Measurements from ENCODE around the gene COG3. TPM values are rescaled to one million over a fixed set of nuclear protein-coding genes. Genes with fewer than 3 reads are reported as not detected.
A peak's percentile ranks its signal among the peaks of the same experiment; 100 is the strongest.

Gene COG3
- total and polyA plus RNA-seq, 2 of the 13 experiments (the other 11 are each of a cell fraction or from before 2014, with no cell fraction given) = 37.8 to 47.5 TPM

DNA sequence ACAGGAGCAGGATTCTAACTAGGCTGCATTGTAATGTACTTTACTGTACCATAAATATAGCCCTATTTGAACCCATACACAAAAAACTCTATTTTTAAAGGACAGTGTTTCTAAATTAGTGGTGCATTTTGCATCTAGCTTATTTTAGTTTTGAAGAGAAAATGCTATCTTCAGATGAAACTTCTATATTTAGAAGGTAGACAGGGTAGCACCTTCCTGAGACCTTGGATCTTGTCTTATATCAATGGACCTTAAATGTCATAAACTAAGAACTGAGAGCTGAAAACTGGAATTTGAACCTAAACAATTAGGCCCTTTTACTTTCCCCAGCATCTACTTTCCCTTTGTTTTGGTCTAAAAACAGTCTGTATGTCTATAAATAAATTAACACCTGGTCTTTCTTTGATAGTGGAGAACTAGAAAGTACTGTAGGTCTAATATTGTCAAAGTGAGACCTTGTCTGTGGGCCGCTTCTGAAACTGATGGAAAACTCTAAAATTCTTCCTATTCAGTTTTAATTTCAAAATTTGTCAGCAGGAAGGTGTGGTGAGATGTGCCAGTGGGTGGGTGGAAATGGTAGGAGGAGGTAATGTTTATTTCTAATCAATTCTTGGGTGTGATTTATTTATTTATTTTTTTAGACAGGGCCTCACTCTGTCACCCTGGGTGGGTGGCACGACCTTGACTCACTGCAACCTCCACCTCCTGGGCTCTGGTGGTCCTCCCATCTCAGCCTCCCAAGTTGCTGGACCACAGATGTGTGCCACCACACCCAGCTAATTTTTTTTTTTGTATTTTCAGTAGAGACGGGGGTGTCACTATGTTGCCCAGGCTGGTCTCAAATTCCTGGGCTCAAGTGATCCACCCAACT, 10.1 kb downstream of the COG3 start:
- no peak overlapping the region for H3K27ac ChIP-seq (ENCODE audit: extremely low read length, insufficient read depth, low read length)
- FAIRE-seq (no peak), ATAC-seq (no peak), DNase-seq (ENCODE audit: low spot score) (no peak)
- H3K9ac ChIP-seq (ENCODE audit: insufficient read depth, low read depth, low read length) = no peak overlapping the region
- intact Hi-C loops (cut with micrococcal nuclease; ENCODE audit: unreplicated experiment) = no loop called here
- ChIA-PET CTCF (ENCODE audit: low intra/inter-chr PET ratio, low total read pairs) (no interaction called here), POLR2A (interaction anchor here (1.5 kb wide), 2 partner anchors 27 to 57 kb away, joined by 4 to 6 read pairs; partner anchors contain the start of gene SLC25A30)
- in situ Hi-C loops (cut with HindIII; ENCODE audit: extremely low pct_ligation_motif_present, low pct_unique_long_range_greater_than_20kb) = no loop called here
- H2AFZ ChIP-seq (ENCODE audit: low read length) = no peak overlapping the region
- no peaks in the 10 kb centered on the region for H3K9me3 ChIP-seq (ENCODE audit: low read length)
- peaks cover 23% of the 10 kb centered on the region; the same call in 1 of the 2 replicates for H4K20me1 ChIP-seq (ENCODE audit: insufficient read depth, low read length)
- H3K4me1 ChIP-seq (ENCODE audit: insufficient read depth, low read length) = peaks cover 51% of the 10 kb centered on the region
- WGBS (ENCODE audit: low lambda C conversion rate) = 93% methylated on average over 3 of the region's 3 CpGs
- TF ChIP-seq, protein P1, sequence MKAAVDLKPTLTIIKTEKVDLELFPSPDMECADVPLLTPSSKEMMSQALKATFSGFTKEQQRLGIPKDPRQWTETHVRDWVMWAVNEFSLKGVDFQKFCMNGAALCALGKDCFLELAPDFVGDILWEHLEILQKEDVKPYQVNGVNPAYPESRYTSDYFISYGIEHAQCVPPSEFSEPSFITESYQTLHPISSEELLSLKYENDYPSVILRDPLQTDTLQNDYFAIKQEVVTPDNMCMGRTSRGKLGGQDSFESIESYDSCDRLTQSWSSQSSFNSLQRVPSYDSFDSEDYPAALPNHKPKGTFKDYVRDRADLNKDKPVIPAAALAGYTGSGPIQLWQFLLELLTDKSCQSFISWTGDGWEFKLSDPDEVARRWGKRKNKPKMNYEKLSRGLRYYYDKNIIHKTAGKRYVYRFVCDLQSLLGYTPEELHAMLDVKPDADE (CRISPR knock-in tag; IDR thresholded peaks at IDR 0.05) = no peak
- TF ChIP-seq, protein P2, sequence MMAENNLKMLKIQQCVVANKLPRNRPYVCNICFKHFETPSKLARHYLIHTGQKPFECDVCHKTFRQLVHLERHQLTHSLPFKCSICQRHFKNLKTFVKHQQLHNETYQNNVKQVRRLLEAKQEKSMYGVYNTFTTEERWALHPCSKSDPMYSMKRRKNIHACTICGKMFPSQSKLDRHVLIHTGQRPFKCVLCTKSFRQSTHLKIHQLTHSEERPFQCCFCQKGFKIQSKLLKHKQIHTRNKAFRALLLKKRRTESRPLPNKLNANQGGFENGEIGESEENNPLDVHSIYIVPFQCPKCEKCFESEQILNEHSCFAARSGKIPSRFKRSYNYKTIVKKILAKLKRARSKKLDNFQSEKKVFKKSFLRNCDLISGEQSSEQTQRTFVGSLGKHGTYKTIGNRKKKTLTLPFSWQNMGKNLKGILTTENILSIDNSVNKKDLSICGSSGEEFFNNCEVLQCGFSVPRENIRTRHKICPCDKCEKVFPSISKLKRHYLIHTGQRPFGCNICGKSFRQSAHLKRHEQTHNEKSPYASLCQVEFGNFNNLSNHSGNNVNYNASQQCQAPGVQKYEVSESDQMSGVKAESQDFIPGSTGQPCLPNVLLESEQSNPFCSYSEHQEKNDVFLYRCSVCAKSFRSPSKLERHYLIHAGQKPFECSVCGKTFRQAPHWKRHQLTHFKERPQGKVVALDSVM (CRISPR knock-in tag; IDR thresholded peaks at IDR 0.05) = peak; percentile 51; the same call in 1 of the 2 replicates
- TF ChIP-seq ZNF44 (CRISPR knock-in tag; IDR thresholded peaks at IDR 0.05) = no peak
- peaks cover 2 to 38% of the 10 kb centered on the region in 2 experiments; a peak in 4 of 5 replicates for H3K36me3 ChIP-seq (replicated peaks in 1 of 2; ENCODE audit: control insufficient read depth in 1 of 2, insufficient read depth in 2 of 2, low read length in 2 of 2)
- H3K4me2 ChIP-seq (ENCODE audit: low read depth, low read length) = no peak overlapping the region
- BruUV-seq (replicated peaks) = no TSS peak
- peaks cover 65% of the 10 kb centered on the region for H3K79me2 ChIP-seq (ENCODE audit: insufficient read depth, low read length)
- no peak overlapping the region for H3K4me3 ChIP-seq (replicated peaks in 1 of 3; ENCODE audit: insufficient read depth in 1 of 3, low read depth in 2 of 3, low read length in 3 of 3)
- H3K27me3 ChIP-seq (ENCODE audit: control insufficient read depth in 1 of 2, insufficient read depth in 2 of 2, low read length in 2 of 2) = no peaks in the 10 kb centered on the region
